ENCODE results near the gene GP5.

GP5 gene

DNA sequence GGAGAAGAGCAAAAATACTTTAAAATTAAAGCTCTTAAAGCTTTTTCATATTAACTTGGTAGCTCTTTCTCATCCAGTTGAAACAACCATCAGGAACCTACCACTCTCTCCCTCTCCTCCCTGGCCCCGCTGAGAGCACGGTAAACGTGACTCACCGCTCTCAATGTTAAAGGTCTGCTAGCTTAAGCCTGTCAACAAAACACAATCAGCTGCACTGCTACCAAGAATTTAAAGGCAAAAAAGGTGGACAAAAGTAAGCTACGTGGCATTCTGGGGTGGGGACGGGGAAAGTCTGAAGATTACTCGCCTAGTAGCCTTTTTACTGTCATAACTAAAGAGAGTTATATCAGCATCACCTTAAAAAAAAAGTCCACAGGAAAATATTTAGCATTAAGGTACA, 8.4 kb upstream of the GP5 start:
- Histone ChIP-seq H3K4me3 (ENCODE audit: low read depth, low read length, poor library complexity, severe bottlenecking) (no peak overlapping the region), H2AFZ (ENCODE audit: low read length) (no peak overlapping the region), H3K27ac (ENCODE audit: low read depth, low read length, poor library complexity, severe bottlenecking) (no peak overlapping the region), H3K4me1 (ENCODE audit: insufficient read depth, low read length, severe bottlenecking) (no peaks in the 10 kb centered on the region), H3K4me2 (ENCODE audit: low read length) (no peak overlapping the region), H4K20me1 (ENCODE audit: insufficient read depth, low read length) (no peaks in the 10 kb centered on the region), H3K27me3 (ENCODE audit: insufficient read depth, low read length) (no peaks in the 10 kb centered on the region), H3K9me3 (ENCODE audit: low read length) (no peaks in the 10 kb centered on the region), H3K9ac (ENCODE audit: low read length) (no peak overlapping the region), H3K9me2 (ENCODE audit: low read depth, low read length) (no peaks in the 10 kb centered on the region), H3F3A (ENCODE audit: insufficient read depth, low read length) (peaks cover 7% of the 10 kb centered on the region; the same call in 1 of the 2 replicates), H3K79me2 (ENCODE audit: insufficient read depth, low read length) (no peaks in the 10 kb centered on the region), H3K36me3 (ENCODE audit: insufficient read depth, low read length) (peaks cover 48% of the 10 kb centered on the region; the same call in 1 of the 2 replicates)
- TF ChIP-seq, protein P1, sequence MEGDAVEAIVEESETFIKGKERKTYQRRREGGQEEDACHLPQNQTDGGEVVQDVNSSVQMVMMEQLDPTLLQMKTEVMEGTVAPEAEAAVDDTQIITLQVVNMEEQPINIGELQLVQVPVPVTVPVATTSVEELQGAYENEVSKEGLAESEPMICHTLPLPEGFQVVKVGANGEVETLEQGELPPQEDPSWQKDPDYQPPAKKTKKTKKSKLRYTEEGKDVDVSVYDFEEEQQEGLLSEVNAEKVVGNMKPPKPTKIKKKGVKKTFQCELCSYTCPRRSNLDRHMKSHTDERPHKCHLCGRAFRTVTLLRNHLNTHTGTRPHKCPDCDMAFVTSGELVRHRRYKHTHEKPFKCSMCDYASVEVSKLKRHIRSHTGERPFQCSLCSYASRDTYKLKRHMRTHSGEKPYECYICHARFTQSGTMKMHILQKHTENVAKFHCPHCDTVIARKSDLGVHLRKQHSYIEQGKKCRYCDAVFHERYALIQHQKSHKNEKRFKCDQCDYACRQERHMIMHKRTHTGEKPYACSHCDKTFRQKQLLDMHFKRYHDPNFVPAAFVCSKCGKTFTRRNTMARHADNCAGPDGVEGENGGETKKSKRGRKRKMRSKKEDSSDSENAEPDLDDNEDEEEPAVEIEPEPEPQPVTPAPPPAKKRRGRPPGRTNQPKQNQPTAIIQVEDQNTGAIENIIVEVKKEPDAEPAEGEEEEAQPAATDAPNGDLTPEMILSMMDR (IDR thresholded peaks at IDR 0.05; ENCODE audit: low read length): no peak
- no peak for TF ChIP-seq EZH2 (IDR thresholded peaks at IDR 0.05; ENCODE audit: borderline replicate concordance, low read length)

DNA sequence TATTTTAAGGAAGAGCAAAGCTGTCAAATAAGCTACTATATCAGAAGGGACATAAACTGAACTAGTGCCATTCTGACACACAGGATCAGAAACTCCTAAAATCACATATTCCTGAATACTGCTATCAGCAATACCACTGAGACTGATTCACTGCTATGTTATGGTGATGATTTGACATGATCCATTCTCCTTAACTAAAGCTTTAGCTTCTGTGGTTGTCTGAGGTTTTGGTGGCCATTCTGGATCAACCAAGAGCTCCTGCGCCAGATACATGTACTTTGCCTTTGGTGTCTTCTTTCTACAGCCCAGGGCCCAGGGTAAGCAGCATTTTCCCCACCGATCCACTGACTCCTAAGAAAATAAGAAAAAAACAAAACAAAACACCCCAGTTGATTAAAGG, 6.7 kb upstream of the GP5 start:
- Histone ChIP-seq H3K4me1 (ENCODE audit: insufficient read depth, low read length, severe bottlenecking) (no peaks in the 10 kb centered on the region), H2AFZ (ENCODE audit: low read length) (no peak overlapping the region), H3K27me3 (ENCODE audit: insufficient read depth, low read length) (no peaks in the 10 kb centered on the region), H3K9ac (ENCODE audit: low read length) (no peak overlapping the region), H3K4me2 (ENCODE audit: low read length) (no peak overlapping the region), H3K36me3 (ENCODE audit: insufficient read depth, low read length) (peaks cover 38% of the 10 kb centered on the region; the same call in 1 of the 2 replicates), H3K27ac (ENCODE audit: low read depth, low read length, poor library complexity, severe bottlenecking) (no peak overlapping the region), H3K79me2 (ENCODE audit: insufficient read depth, low read length) (no peaks in the 10 kb centered on the region), H3F3A (ENCODE audit: insufficient read depth, low read length) (peaks cover 7% of the 10 kb centered on the region; the same call in 1 of the 2 replicates), H3K9me2 (ENCODE audit: low read depth, low read length) (no peaks in the 10 kb centered on the region), H3K9me3 (ENCODE audit: low read length) (no peaks in the 10 kb centered on the region), H3K4me3 (ENCODE audit: low read depth, low read length, poor library complexity, severe bottlenecking) (no peak overlapping the region), H4K20me1 (ENCODE audit: insufficient read depth, low read length) (no peaks in the 10 kb centered on the region)
- TF ChIP-seq EZH2 (IDR thresholded peaks at IDR 0.05; ENCODE audit: borderline replicate concordance, low read length): no peak
- TF ChIP-seq, protein P1 (IDR thresholded peaks at IDR 0.05; ENCODE audit: low read length): no peak

DNA sequence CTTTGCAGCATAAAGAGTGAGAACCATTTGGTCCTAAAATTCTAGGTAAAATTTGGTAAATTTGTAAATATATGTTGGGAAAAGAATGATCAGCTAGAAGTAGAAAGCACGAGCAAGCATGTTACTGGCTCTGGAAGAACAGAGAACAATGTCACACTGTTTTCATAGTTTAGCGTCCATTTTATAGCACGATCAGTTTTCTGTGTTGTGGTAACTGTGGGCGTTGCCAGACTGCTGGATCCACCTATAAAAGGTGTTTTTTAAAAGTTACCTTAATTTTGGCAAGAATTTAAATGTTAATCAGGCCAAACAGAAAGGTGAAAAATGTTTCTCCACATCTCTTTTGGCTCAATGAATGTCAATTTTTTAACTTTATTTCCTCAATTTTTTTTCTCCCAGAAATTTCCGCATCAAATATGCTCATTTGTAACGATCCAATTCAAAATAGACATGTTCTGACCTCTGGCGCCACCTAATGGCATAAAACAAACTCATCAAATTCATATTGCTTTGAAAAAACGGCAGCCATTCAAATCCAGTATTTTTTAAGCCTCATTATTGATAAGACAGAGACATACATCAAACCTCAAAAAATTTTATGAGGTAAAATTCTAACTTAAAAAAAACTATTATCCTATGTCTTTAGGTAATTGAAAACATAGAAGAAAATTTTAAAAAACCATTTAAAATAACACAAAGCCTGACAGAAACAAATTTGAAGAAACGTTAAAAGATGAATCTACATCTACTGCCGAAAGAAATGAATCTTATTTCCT, 5.5 kb upstream of the GP5 start:
- H2AFZ ChIP-seq (ENCODE audit: low read length): no peak overlapping the region
- H3K9me3 ChIP-seq (ENCODE audit: low read length): no peaks in the 10 kb centered on the region
- H3F3A ChIP-seq (ENCODE audit: insufficient read depth, low read length): peaks cover 7% of the 10 kb centered on the region; the same call in 1 of the 2 replicates
- peaks cover 5% of the 10 kb centered on the region for H3K4me1 ChIP-seq (ENCODE audit: insufficient read depth, low read length, severe bottlenecking)
- no peaks in the 10 kb centered on the region for H3K9me2 ChIP-seq (ENCODE audit: low read depth, low read length)
- H3K79me2 ChIP-seq (ENCODE audit: insufficient read depth, low read length): no peaks in the 10 kb centered on the region
- H3K4me2 ChIP-seq (ENCODE audit: low read length): no peak overlapping the region
- TF ChIP-seq EZH2 (IDR thresholded peaks at IDR 0.05; ENCODE audit: borderline replicate concordance, low read length): no peak
- TF ChIP-seq, protein P1 (IDR thresholded peaks at IDR 0.05; ENCODE audit: low read length): peak; percentile 96
- H3K36me3 ChIP-seq (ENCODE audit: insufficient read depth, low read length): peaks cover 34% of the 10 kb centered on the region; the same call in 1 of the 2 replicates
- H3K4me3 ChIP-seq (ENCODE audit: low read depth, low read length, poor library complexity, severe bottlenecking): no peak overlapping the region
- no peak overlapping the region for H3K27ac ChIP-seq (ENCODE audit: low read depth, low read length, poor library complexity, severe bottlenecking)
- H3K9ac ChIP-seq (ENCODE audit: low read length): no peak overlapping the region
- no peaks in the 10 kb centered on the region for H4K20me1 ChIP-seq (ENCODE audit: insufficient read depth, low read length)
- no peaks in the 10 kb centered on the region for H3K27me3 ChIP-seq (ENCODE audit: insufficient read depth, low read length)
